Fibroblast of lung (primary cell): Measurements from ENCODE around the gene KRTAP4-6.

Source experiments
- CTCF ChIP-seq, 2 donors: IDR thresholded peaks in 1 of 2; conservative IDR thresholded peaks in 1 of 2; 1 replicate in 1 of 2; 2 replicates in 1 of 2; pipeline ENCODE4 v1.5.1; 2011 to 2012; ENCODE audit warnings: low read length in 2 of 2, control low read depth in 1 of 2, inconsistent platforms in 1 of 2, low read depth in 1 of 2, mild to moderate bottlenecking in 1 of 2
- EZH2 ChIP-seq: IDR thresholded peaks from 2 replicates; pipeline ENCODE4 v1.5.1; 2012; ENCODE audit warnings: low read length, control low read depth, mild to moderate bottlenecking; ENCODE audit errors: missing control alignments

DNA sequence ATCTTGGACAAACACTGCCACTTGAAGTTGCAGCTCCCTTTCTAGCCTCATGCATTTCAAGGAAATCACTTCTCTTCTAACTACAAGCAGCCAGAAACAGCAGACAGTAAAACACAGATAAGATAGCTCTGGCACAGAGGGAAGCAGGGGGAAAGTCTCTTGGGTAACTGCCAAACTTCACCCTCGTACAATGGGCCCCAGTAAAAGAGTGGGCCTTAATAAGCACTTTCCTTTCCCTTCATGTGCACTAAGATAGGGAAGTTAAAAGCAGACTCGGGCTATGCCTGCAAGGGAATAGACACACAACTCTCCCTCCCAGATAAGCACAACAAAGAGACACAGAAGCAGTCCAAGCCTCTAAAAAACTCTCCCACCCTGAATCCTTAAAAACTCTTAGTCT lies 13.5 kb upstream of the KRTAP4-6 start:
- TF ChIP-seq CTCF (conservative IDR thresholded peaks at IDR 0.05 in 1 of 2, IDR thresholded peaks at IDR 0.05 in 1 of 2; ENCODE audit: low read depth in 1 of 2, low read length in 2 of 2) (no peak), EZH2 (no peak)
